ENCODE data around the gene ERAL1.

GRCh38 chr17:28865946-28866752 is 11.3 kb downstream of the ERAL1 start:
- no peak for TF ChIP-seq CTCF (IDR thresholded peaks at IDR 0.05)
- no peak for TF ChIP-seq POLR2A (IDR thresholded peaks at IDR 0.05)
- no peak for TF ChIP-seq EP300 (IDR thresholded peaks at IDR 0.05; ENCODE audit: low read depth)
- no peak for TF ChIP-seq POLR2AphosphoS5 (IDR thresholded peaks at IDR 0.05)

Data from transverse colon (tissue), 4 donors.